Loucy (cell line): Measurements from ENCODE around the gene ATP8B2.

Experiments used
- CTCF ChIP-seq: fragments of 200-600 bp; sonication (generic); conservative IDR thresholded peaks from 2 replicates; pipeline ENCODE4 v1.5.1; 2014; ENCODE audit warnings: mild to moderate bottlenecking, antibody characterized with exemption, low read length
- EZH2phosphoT487 ChIP-seq: fragments of 200-600 bp; IDR thresholded peaks from 2 replicates; pipeline ENCODE4 v1.6.1; 2018; ENCODE audit warnings: antibody characterized with exemption, mild to moderate bottlenecking, moderate library complexity, borderline replicate concordance

DNA sequence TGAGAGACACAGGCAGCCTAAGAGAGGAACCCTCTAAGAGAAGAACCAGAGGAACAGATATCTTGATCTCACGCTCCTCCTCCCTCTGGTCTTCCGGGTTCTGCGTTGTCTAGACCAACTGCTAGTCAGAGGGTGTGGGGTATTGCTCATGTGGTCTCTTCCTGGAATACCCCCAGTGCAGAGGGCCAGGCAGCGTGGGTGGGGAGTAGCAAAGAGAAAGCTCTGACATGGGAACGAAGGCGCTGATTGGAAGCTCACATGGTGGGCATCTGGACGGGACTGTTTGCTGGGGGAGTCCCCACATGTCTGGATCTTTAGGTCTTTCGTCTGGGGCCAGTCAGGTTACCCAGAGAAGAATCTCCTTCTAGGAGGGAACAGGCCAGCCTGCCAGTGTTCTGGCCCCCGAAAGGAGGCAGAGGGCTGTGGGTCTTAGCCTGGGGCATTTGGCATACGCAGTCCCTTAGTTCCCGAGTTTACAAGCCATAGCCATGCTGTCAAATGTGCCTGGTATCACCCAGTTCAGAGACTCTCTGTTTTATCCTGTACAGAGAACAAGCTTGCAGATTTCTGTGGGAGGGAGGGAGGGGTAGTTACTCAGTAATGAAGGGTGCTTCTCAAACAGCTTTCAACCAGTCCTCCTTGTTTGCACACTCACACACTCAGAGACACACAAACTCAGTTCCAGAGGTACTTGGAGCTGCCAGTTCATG lies 61.5 kb downstream of the ATP8B2 start:
- TF ChIP-seq CTCF = no peak
- TF ChIP-seq EZH2phosphoT487 = no peak
